GM13976 (cell line): Measurements from ENCODE around the gene HNRNPD.
A peak's percentile ranks its signal among the peaks of the same experiment; 100 is the strongest.

Experiments
- DNase-seq: peaks from one replicate; pipeline ENCODE4 v3.0.0; 2012; ENCODE audit warnings: low spot score
- CTCF ChIP-seq: IDR thresholded peaks from 2 replicates; pipeline ENCODE4 v1.5.1; 2012; ENCODE audit warnings: borderline replicate concordance, mild to moderate bottlenecking; ENCODE audit not compliant: insufficient read depth; ENCODE audit errors: extremely low read depth, missing control alignments, control extremely low read depth
- in situ Hi-C: fragments of 300-500 bp; cut with MboI; formaldehyde crosslinking; loops from one replicate; pipeline ENCODE4 v1.12.0; 2022; ENCODE audit warnings: low sequenced_read_pairs, mixed read lengths, inconsistent platforms; ENCODE audit not compliant: unreplicated experiment

HNRNPD gene

DNA sequence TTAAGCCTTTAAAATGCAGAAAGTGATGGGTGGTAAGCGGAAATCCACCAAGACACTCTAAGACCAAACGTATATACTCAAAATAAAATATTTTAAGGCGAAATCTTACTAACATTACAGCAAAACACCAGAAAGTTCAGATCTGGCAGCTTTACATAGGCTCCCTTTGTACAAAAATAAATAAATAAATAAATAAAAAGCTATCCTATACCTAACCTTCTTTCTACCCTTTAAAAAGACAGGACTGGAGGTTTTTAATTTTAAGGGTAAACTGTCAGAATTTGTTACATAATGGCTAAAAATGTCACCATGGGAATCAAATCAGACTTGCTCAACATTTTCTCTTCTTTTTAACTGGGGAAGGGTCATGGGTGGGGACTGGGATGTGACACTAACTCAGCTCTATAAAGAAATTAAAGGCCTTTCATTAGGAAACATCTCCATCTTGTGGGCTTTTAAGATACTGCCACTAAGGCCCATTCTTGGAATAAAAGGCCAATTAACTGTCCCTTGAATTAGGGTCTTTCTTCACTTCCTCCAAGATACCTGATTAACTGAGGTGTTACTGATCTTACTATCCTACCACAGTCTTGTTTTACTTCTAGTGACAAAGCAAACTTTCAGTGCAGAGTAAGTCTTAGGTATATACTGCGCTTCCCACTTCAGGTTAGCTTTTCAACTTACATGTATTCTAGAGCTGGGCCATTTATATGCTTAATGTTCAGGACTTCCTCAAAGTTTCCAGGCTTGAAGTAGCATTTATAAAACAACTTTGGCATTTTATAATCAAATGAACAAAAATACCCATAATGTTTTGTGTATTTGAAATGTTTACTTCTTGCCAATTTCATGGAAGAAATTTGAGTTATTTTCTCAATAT, 13.3 kb downstream of the HNRNPD start:
- DNase-seq: no peak
- in situ Hi-C loops: no loop called here
- TF ChIP-seq CTCF: peak; percentile 26

DNA sequence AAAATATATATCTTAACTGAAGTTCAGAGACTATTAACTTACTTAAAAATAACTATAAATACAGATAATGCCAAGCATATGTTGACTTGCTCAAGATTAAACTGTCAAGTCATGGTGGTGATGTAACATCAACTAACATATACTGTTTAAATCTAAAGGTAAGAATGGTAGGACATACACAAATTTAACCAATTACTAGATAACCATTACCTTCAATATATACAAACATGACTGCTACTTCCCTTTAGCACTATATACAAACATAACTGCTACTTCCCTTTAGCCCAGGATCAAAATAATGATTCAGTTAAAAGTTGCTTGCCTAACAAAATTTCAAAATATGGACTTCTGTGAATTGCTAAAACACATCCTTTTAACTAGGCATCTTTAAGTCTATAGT, 14.9 kb downstream of the HNRNPD start:
- in situ Hi-C loops: no loop called here
- DNase-seq: no peak
- no peak for TF ChIP-seq CTCF

DNA sequence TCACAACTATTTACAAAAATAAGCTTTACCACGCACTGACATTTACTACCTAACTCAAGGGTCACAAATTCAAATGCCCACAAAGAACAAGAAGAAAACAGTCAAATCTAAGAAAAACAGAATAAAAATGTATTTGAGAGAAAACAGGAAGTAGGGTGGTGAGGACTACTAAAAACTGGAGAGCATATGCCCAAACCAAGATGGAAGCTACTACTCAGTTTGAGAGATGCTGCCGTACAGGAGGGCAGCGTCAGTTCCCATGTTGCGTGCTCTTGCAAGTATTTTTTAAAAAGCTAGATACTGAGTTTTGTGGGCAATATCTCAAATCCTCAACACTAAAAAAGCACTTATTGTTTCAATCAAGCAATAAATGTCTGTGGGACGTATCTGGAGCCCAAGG, 16.2 kb downstream of the HNRNPD start:
- in situ Hi-C loops: no loop called here
- TF ChIP-seq CTCF: no peak

GRCh38 chr4:82354788-82355187, 19.0 kb downstream of the HNRNPD start:
- no peak for DNase-seq
- no peak for TF ChIP-seq CTCF
- in situ Hi-C loops: no loop called here

More for the DNA sequence above, 16.2 kb downstream of the HNRNPD start:
- no peak for DNase-seq

GRCh38 chr4:82352825-82353366, 20.9 kb downstream of the HNRNPD start:
- no peak for TF ChIP-seq CTCF
- DNase-seq: no peak
- in situ Hi-C loops: no loop called here

DNA sequence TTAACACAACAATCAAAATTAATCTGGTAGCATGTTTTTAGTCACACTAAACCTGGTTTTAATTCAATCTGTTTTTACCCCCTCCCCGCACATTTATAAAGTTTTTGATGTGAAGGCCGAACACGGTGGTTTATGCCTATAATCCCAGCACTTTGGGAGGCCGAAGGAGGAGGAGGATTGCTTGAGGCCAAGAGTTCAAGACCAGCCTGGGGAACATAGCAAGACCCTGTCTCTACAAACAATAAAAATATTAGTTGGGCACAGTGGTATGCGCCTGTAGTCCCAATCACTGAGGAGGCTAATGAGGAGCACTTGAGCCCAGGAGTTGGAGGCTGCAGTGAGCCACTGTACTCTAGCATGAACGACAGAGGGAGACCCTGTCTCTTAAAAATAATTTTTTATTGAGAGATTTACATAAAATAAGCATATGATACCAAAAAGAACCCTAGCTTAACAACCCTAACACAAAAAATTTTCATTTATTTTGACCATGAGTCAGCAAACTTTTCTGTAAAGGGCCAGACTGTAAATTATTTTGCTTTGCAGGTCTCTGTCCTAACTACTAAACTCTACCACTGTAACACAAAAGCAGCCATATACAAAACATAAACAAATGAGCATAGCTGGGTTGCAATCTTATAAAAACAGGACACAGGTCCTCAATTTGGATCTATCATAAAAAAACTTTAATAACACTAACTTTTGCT, 21.5 kb downstream of the HNRNPD start:
- in situ Hi-C loops: no loop called here
- no peak for TF ChIP-seq CTCF
- no peak for DNase-seq
